HG02885 (cell line): Measurements from ENCODE around the gene COPS8.
A peak's percentile ranks its signal among the peaks of the same experiment; 100 is the strongest.

Experiments used
- ATAC-seq: cut with Tn5 transposase; IDR thresholded peaks from one replicate; pipeline ENCODE4 v1.9.1; 2021; ENCODE audit warnings: mild to moderate bottlenecking; ENCODE audit not compliant: unreplicated experiment, poor library complexity

COPS8 gene

GRCh38 chr2:237085248-237086221 is at the start of gene COPS8:
Gene COPS8 (plus strand): TSS chr2:237085889. CDS start chr2:237085965, 76 bp downstream.
- peak; percentile 99 for ATAC-seq

DNA sequence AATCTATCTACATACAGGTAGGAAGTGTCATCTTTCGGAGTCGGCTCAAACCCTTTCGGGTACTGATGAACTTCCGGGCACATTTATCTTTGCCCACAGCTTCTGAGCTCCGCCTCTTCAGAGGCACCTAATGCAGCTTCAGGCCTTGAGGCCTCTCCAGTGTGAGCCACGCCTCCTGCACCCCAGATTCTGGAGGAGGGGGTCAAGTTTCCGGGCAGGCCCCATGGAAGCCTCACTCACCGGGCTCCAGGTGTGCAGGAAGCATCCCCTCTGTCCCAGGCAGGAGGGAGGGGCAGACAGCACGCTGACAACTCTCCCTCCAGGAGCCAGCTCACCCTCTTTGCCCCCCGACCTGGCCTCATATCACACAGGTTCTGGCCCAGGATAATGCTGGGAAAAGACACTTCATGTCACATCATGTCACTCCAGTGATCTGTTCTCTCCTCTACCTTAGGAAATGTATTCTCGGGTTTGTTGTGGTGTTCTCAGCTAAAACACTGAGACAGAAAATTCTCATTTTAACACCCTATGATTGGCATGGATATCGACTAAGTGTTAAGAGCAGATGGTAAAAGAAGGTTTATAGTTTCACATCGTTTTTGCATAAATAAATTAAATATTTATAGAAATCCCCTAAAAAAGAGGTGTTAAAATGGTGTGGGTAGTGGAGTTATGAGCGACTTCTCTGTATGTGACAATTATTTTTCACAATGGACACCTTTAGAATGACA is 46.2 kb upstream of the COPS8 start:
- no peak for ATAC-seq

- no peak for ATAC-seq
Measured at GRCh38 chr2:237041231-237041630, 44.5 kb upstream of the COPS8 start.

GRCh38 chr2:237042101-237042500 is 43.6 kb upstream of the COPS8 start:
- ATAC-seq, result no peak

GRCh38 chr2:237043866-237044265 is 41.8 kb upstream of the COPS8 start:
- ATAC-seq, result no peak

DNA sequence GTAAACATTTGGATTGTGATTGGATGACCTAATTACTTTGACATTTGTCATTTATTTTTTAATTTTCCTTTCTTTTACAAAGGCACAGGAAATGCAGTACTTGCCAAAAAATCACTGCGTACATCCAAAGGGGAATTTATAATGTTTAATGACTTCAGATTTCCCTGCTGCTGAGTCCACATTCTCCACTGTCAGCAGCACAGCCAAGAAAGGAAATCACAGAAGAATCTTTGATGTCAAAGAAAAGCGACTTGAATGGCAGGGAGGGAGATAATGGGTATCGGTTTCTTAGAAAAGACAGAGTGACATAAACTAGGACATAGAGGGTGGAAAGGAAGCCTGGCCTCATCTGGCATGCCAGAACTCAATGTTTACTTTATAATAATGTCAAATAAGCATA is 41.4 kb upstream of the COPS8 start:
- ATAC-seq, result no peak

DNA sequence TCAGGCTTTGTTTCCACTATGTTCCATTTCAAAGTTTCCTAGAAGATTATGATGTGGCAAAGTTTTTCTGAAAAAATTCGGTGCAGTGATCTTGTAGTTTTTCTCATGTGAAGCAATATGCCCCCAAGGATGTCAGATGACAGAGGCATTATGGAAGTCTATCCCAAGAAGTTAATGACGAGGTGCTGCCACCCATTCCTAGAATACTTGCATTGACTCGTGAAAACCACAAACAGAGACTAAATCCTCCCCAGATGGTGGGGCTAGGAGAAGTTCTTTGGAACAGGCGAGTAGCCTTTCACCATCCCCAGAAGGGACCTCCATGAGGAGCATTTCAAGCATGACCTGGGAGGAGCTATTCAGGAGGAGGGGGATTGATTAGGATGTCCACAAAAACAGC is 40.2 kb upstream of the COPS8 start:
- ATAC-seq, result no peak

DNA sequence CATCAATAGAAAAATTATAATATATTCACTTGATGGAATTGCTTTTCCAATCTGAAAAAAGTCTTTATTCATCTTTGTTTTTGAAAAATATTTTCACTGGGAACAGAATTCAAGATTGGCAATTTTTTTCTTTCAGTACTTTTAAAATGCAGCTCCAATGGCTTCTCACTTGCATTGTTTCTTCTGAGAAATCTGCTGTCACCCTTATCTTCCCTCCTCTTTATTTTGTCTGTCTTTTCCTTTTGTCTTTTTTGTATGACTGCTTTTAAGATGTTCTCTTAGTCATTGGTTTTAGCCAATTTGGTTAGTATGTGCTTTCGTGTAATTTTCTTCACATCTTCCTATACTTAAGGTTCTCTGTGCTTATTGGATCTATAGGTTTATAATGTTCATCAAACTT is 37.1 kb upstream of the COPS8 start:
- ATAC-seq, result no peak

DNA sequence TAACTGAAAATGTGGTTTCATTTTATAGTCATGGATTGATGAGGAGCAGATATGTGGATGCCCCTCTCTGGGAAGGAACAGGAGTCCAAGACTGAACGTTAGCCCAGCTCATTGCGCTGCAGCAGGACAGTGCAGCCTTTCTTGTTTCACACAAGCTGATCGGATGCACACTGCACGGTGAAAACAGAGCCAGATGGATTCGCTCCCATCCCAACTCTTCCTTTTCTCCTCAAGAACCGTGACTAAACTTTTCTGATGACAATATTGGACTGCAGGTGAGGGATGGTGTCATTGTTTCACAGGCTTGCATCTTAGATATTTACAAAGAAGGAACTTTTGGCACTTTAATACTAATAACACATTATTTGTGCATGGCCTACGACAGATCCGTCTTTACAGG is 33.8 kb upstream of the COPS8 start:
- no peak for ATAC-seq

DNA sequence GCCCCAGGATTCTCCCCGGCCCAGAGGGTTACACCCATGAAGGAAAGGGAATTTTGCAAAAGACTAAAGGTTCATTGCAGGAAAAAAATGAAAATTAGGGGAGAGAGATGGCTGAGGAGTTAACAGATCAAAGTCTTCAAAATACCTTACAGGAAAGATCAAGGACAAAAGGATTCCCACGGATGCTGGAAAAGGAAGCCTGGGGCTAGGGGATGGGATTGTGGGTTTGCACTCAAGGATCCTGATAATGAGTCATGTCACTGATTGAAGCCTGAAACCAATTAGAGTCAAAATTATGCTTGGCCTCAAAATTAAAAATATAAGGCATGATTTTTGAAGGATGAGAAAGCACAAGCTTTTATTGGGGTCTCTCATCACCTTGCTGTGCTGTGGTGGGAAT is 32.6 kb upstream of the COPS8 start:
- no peak for ATAC-seq

GRCh38 chr2:237055386-237056100 is 30.1 kb upstream of the COPS8 start:
- no peak for ATAC-seq

DNA sequence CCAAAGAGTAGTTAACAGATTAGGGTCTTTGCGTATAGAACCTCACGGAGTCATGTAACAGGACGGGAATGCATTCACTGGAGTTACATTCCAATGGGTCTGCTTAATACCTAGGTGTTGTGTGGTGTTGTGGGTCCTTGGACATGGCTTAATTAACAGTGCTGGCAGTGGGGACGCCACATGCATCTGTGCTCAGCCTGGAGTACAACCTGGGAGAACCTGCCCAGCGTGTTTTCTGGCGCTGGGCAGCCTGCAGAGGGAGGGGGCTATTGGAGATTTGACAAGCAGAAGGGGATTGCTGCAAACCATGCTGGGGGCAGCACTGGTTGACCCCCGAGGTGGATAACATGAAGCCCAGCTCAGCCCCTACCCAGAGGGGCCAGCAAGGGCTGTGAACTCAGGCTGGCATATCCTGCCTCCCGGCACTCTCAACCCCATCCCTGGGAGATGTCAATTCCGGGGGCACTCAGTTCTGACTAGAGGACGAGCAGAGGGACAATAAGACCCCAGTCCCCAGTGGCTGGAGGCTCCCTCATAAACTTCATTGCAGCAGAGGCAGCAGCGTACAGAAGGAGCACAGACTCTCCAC is 29.3 kb upstream of the COPS8 start:
- ATAC-seq, result no peak

DNA sequence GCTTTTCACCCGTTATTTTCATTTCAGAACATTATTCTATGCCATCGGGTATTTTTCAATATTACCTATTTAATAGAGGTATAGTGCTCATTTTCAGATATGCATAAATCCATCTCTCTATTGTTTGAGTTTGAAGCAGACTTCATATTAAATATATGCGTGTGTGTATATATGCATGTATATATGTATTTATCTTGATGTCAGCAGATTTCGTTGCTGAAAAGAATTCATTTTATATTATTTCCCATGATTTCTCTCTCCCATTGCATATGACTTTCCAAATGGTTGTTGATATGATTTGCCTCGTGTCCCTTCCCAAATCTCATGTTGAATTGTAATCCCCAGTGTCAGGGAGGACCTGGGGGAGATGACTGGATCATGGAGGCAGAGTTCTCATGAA is 28.6 kb upstream of the COPS8 start:
- ATAC-seq, result no peak

- ATAC-seq, result peak; percentile 81
Measured at GRCh38 chr2:237057893-237058300, 27.8 kb upstream of the COPS8 start.

DNA sequence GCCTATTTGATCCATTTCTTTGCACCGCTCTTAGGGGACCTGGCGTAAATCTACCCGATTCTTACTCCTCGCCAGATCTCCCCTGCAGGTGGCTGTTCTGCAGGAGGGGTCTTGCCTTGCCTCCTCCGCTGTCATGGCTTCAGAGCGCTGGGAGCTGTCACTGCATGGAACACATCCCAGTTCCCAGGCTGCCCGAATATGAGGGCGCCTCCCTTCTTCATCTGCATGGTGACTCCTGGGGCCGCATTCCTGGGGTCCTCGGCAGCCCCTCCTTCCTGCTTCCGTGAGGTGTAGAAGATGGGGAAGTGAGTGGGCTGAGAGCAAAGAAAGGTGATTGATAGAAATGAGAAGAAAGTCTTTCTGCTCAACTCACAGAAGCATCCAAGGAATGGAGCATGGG is 27.3 kb upstream of the COPS8 start:
- no peak for ATAC-seq

DNA sequence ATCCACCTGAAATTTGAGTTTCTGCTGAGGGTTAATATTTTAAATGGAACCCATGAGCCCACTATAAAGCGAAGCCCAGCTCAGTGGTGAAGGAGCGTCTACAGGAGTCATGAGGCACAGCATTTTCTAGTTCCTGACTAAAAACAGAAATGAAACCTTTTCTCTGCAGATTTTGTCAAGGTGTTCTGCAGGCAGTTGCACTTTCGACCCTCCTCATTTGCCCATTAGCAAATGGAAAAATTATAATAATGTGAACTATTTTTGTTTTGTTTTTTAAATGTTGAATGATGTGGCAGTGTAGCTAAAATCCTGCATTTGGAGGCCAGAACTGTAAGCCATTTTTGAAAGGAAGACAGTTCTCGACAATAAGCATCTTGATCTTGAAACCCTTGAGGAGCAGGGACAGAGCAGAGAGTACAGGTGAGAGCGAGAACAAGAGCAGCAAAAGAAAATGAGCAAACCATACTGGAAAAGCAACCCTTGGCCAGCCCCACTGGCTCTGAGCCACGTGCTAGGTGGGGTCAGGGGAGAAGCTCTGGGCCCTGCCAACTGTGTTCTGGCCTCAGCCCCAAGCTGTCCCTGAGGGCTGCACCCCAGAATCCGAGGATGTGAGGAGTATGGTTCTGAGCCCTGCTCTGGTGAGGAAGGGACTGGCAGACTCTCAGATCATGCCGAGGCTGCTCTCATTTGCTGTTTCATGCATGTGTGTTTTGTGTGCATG is 26.4 kb upstream of the COPS8 start:
- ATAC-seq, result peak; percentile 68

DNA sequence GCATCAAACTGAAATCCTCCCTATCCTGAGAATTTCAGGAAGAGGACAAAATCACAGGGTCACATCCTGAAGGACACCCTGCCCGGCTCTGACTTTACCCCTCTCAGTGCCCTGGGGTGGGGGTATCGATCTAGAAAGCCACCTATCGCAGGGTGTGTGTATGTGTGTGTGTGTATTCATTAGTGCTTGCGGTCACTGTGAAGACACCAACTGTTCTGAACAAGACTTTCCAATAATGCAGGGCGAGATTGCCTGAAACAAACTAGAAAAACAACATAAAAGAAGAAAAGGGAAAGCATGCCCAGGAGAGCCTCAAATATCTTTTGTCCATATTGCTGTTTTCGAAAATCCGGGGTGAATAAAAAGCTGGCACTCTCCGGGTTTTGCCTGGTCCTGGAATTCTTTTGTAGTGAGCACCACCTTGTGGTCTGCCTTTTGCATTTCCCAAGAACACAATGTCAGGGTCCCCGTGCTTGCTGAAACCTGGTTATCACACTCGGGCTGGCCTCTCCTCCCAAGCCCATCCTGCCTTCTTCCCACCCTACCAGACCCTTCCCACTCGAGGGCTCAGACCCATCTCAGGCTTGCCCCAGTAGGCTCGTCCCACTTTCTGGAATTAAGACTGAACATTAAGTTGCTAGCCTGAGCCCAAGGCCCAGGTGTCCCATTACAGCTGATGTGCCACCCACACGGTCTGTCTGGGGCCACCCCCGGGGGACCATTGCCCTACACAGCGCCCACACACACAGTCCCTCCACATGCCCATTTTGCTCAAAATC is 25.0 kb upstream of the COPS8 start:
- ATAC-seq, result no peak

DNA sequence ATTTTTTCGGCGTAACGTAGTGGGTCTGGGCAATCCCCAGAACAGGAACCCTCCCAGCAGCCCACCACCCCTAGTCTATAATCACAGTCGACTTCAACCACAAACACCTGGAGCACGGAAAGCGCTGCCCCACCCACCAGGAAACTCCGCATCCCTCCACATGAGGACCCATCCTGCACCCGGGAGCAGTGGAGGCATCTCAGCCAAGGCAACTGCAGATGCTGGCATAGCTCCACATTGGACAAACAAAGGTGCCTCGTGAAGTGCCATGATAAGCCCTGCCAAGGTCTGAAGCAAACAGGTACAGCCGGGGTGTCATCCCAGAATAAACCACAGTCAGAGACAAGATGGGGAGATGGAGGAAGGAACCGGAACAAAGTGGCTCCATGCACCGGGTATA is 24.3 kb upstream of the COPS8 start:
- ATAC-seq, result no peak

- no peak for ATAC-seq
Measured at GRCh38 chr2:237062585-237062984, 23.1 kb upstream of the COPS8 start.
